ENCODE results near the gene PTMS. TPM values are rescaled to one million over a fixed set of nuclear protein-coding genes. Genes with fewer than 3 reads are reported as not detected.

PTMS gene
- total and polyA plus RNA-seq, 2 experiments from 2014 or later = 111 to 238 TPM

DNA sequence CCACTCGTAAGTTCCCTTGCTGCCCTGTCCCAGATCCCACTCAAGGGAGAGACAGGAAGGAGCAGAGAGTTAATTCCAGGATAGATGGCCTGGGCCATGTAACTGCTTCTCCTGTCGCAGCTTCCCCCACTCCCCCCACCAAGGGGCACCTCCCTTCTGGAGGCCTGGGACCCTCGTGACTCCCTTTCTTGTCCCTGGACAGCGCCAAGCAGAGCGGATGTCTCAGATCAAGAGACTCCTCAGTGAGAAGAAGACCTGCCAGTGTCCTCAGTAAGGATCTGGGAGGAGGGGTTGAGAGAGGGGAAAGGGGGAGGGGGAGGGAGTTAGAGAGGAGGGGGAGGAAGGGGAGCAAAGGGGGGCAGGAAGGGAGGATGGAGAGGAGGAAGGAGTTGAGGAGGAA, 52.5 kb downstream of the PTMS start (continued):
- no peak for TF ChIP-seq STAT1 (IDR thresholded peaks at IDR 0.05; ENCODE audit: unreplicated experiment)
- TF ChIP-seq POLR2AphosphoS5 (IDR thresholded peaks at IDR 0.05; ENCODE audit: low read depth) = no peak
- no peak for TF ChIP-seq EZH2 (IDR thresholded peaks at IDR 0.05; ENCODE audit: low read depth, unreplicated experiment)

DNA sequence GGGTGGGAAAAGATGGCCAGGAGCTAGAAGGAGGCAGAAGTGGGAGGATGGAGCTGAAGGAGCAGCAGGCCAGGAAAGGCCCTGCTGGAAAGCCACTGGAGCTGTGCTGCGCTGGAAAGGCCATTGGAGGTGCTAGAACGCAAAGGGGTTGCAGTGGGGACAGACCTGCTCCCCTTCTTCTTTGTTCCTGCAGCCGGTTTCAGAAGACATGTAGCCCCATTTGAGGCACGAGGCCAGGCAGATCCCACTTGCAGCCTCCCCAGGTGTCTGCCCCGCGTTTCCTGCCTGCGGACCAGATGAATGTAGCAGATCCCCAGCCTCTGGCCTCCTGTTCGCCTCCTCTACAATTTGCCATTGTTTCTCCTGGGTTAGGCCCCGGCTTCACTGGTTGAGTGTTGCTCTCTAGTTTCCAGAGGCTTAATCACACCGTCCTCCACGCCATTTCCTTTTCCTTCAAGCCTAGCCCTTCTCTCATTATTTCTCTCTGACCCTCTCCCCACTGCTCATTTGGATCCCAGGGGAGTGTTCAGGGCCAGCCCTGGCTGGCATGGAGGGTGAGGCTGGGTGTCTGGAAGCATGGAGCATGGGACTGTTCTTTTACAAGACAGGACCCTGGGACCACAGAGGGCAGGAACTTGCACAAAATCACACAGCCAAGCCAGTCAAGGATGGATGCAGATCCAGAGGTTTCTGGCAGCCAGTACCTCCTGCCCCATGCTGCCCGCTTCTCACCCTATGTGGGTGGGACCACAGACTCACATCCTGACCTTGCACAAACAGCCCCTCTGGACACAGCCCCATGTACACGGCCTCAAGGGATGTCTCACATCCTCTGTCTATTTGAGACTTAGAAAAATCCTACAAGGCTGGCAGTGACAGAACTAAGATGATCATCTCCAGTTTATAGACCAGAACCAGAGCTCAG, 53.2 kb downstream of the PTMS start:
- Histone ChIP-seq H3K4me1 (ENCODE audit: insufficient read depth) (peaks cover 47% of the 10 kb centered on the region), H3K27ac (ENCODE audit: low read depth) (no peak overlapping the region)
- H3K4me1 Mint-ChIP-seq = peaks cover 53% of the 10 kb centered on the region
- TF ChIP-seq ZNF114 (CRISPR knock-in tag; IDR thresholded peaks at IDR 0.05) (no peak), JUNB (IDR thresholded peaks at IDR 0.05; ENCODE audit: unreplicated experiment) (no peak), ETS1 (IDR thresholded peaks at IDR 0.05) (no peak), CREB1 (CRISPR knock-in tag; IDR thresholded peaks at IDR 0.05; ENCODE audit: low read depth) (no peak), CTCF (conservative IDR thresholded peaks at IDR 0.05; ENCODE audit: low read depth in 2 of 2) (no peak), POLR2AphosphoS5 (IDR thresholded peaks at IDR 0.05; ENCODE audit: low read depth) (no peak), EZH2 (IDR thresholded peaks at IDR 0.05; ENCODE audit: low read depth, unreplicated experiment) (no peak), NANOG (IDR thresholded peaks at IDR 0.05; ENCODE audit: borderline replicate concordance) (no peak)
- TF ChIP-seq, protein P1, sequence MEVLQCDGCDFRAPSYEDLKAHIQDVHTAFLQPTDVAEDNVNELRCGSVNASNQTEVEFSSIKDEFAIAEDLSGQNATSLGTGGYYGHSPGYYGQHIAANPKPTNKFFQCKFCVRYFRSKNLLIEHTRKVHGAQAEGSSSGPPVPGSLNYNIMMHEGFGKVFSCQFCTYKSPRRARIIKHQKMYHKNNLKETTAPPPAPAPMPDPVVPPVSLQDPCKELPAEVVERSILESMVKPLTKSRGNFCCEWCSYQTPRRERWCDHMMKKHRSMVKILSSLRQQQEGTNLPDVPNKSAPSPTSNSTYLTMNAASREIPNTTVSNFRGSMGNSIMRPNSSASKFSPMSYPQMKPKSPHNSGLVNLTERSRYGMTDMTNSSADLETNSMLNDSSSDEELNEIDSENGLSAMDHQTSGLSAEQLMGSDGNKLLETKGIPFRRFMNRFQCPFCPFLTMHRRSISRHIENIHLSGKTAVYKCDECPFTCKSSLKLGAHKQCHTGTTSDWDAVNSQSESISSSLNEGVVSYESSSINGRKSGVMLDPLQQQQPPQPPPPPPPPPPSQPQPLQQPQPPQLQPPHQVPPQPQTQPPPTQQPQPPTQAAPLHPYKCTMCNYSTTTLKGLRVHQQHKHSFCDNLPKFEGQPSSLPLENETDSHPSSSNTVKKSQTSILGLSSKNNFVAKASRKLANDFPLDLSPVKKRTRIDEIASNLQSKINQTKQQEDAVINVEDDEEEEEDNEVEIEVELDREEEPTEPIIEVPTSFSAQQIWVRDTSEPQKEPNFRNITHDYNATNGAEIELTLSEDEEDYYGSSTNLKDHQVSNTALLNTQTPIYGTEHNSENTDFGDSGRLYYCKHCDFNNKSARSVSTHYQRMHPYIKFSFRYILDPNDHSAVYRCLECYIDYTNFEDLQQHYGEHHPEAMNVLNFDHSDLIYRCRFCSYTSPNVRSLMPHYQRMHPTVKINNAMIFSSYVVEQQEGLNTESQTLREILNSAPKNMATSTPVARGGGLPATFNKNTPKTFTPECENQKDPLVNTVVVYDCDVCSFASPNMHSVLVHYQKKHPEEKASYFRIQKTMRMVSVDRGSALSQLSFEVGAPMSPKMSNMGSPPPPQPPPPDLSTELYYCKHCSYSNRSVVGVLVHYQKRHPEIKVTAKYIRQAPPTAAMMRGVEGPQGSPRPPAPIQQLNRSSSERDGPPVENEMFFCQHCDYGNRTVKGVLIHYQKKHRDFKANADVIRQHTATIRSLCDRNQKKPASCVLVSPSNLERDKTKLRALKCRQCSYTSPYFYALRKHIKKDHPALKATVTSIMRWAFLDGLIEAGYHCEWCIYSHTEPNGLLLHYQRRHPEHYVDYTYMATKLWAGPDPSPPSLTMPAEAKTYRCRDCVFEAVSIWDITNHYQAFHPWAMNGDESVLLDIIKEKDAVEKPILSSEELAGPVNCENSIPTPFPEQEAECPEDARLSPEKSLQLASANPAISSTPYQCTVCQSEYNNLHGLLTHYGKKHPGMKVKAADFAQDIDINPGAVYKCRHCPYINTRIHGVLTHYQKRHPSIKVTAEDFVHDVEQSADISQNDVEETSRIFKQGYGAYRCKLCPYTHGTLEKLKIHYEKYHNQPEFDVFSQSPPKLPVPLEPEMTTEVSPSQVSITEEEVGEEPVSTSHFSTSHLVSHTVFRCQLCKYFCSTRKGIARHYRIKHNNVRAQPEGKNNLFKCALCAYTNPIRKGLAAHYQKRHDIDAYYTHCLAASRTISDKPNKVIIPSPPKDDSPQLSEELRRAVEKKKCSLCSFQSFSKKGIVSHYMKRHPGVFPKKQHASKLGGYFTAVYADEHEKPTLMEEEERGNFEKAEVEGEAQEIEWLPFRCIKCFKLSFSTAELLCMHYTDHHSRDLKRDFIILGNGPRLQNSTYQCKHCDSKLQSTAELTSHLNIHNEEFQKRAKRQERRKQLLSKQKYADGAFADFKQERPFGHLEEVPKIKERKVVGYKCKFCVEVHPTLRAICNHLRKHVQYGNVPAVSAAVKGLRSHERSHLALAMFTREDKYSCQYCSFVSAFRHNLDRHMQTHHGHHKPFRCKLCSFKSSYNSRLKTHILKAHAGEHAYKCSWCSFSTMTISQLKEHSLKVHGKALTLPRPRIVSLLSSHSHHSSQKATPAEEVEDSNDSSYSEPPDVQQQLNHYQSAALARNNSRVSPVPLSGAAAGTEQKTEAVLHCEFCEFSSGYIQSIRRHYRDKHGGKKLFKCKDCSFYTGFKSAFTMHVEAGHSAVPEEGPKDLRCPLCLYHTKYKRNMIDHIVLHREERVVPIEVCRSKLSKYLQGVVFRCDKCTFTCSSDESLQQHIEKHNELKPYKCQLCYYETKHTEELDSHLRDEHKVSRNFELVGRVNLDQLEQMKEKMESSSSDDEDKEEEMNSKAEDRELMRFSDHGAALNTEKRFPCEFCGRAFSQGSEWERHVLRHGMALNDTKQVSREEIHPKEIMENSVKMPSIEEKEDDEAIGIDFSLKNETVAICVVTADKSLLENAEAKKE (CRISPR knock-in tag; IDR thresholded peaks at IDR 0.05) = no peak
- TF ChIP-seq, protein P2, sequence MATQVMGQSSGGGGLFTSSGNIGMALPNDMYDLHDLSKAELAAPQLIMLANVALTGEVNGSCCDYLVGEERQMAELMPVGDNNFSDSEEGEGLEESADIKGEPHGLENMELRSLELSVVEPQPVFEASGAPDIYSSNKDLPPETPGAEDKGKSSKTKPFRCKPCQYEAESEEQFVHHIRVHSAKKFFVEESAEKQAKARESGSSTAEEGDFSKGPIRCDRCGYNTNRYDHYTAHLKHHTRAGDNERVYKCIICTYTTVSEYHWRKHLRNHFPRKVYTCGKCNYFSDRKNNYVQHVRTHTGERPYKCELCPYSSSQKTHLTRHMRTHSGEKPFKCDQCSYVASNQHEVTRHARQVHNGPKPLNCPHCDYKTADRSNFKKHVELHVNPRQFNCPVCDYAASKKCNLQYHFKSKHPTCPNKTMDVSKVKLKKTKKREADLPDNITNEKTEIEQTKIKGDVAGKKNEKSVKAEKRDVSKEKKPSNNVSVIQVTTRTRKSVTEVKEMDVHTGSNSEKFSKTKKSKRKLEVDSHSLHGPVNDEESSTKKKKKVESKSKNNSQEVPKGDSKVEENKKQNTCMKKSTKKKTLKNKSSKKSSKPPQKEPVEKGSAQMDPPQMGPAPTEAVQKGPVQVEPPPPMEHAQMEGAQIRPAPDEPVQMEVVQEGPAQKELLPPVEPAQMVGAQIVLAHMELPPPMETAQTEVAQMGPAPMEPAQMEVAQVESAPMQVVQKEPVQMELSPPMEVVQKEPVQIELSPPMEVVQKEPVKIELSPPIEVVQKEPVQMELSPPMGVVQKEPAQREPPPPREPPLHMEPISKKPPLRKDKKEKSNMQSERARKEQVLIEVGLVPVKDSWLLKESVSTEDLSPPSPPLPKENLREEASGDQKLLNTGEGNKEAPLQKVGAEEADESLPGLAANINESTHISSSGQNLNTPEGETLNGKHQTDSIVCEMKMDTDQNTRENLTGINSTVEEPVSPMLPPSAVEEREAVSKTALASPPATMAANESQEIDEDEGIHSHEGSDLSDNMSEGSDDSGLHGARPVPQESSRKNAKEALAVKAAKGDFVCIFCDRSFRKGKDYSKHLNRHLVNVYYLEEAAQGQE (IDR thresholded peaks at IDR 0.05; ENCODE audit: unreplicated experiment) = no peak

More for the DNA sequence above, 53.2 kb downstream of the PTMS start:
- H3K4me2 ChIP-seq = peak overlapping the region; percentile 94
- no peaks in the 10 kb centered on the region for H4K20me1 ChIP-seq (replicated peaks; ENCODE audit: insufficient read depth)
- H3K9me2 ChIP-seq (ENCODE audit: insufficient read depth) = no peaks in the 10 kb centered on the region
- no peak for DNase-seq (ENCODE audit: low spot score)
- no peak overlapping the region for H3K4me3 ChIP-seq
- H3K27me3 ChIP-seq (ENCODE audit: insufficient read depth) = peaks cover 36% of the 10 kb centered on the region
- no peaks in the 10 kb centered on the region for H3K36me3 ChIP-seq (ENCODE audit: insufficient read depth)
- no peaks in the 10 kb centered on the region for H3K36me3 Mint-ChIP-seq (ENCODE audit: low read depth)
- no peak overlapping the region for H2AFZ ChIP-seq
- H3F3A ChIP-seq (replicated peaks; ENCODE audit: low read depth) = peaks cover 12% of the 10 kb centered on the region; the same call in 1 of the 2 replicates
- H3K9me3 Mint-ChIP-seq = no peaks in the 10 kb centered on the region
- H3K27ac Mint-ChIP-seq = no peak overlapping the region
- H3K79me2 ChIP-seq (replicated peaks; ENCODE audit: insufficient read depth) = no peaks in the 10 kb centered on the region
- peak; percentile 3; the same call in 2 of the 3 replicates for ATAC-seq
- H3K27me3 Mint-ChIP-seq (ENCODE audit: insufficient read depth, low read depth, poor library complexity) = peaks cover 37% of the 10 kb centered on the region
- H3K4me3 Mint-ChIP-seq = peak overlapping the region; percentile 45; the same call in 2 of the 3 replicates

All from GM23338 (cell line).